Coronary artery (tissue), 2 donors: ENCODE data around the gene SLITRK3.

Experiments used
- DNase-seq: peaks from one replicate; pipeline ENCODE4 v3.0.0-alpha.2; 2017; ENCODE audit warnings: low spot score
- H3K27ac ChIP-seq, 2 donors: fragments of 200-600 bp; sonication (generic); one replicate each; pipeline ENCODE4 v1.5.1; 2016 to 2019
- H3K4me3 ChIP-seq: fragments of 200-600 bp; sonication (generic); 2 replicates; pipeline ENCODE4 v1.5.1; 2016; ENCODE audit warnings: mild to moderate bottlenecking, moderate library complexity
- TF ChIP-seq, protein P1 (sequence below): fragments of 200-600 bp; sonication (generic); IDR thresholded peaks from one replicate; pipeline ENCODE4 v1.5.1; 2019; ENCODE audit warnings: antibody characterized with exemption

Gene SLITRK3

DNA sequence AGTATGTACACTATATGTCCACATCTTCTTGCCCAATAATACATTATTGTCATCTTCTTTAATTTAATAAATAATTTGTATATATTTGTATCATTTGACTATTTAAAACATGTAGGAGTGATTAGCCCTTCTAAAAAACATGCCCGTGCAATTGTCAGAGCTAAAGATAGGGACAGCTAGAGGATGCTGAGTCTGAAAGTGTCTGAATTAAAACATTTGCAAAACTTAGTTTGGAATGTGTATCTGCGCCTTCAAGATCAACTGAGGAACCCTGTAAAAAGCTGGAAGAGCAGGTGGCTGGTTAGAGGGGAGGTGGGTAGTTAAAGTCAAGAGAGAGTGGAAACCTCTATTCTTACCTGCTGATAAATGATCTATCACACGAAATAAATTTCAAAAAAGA is 4.7 kb downstream of the SLITRK3 start:
- TF ChIP-seq, protein P1, sequence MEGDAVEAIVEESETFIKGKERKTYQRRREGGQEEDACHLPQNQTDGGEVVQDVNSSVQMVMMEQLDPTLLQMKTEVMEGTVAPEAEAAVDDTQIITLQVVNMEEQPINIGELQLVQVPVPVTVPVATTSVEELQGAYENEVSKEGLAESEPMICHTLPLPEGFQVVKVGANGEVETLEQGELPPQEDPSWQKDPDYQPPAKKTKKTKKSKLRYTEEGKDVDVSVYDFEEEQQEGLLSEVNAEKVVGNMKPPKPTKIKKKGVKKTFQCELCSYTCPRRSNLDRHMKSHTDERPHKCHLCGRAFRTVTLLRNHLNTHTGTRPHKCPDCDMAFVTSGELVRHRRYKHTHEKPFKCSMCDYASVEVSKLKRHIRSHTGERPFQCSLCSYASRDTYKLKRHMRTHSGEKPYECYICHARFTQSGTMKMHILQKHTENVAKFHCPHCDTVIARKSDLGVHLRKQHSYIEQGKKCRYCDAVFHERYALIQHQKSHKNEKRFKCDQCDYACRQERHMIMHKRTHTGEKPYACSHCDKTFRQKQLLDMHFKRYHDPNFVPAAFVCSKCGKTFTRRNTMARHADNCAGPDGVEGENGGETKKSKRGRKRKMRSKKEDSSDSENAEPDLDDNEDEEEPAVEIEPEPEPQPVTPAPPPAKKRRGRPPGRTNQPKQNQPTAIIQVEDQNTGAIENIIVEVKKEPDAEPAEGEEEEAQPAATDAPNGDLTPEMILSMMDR, result no peak
- no peak for DNase-seq
- no peak overlapping the region for H3K27ac ChIP-seq
- no peak overlapping the region for H3K4me3 ChIP-seq

DNA sequence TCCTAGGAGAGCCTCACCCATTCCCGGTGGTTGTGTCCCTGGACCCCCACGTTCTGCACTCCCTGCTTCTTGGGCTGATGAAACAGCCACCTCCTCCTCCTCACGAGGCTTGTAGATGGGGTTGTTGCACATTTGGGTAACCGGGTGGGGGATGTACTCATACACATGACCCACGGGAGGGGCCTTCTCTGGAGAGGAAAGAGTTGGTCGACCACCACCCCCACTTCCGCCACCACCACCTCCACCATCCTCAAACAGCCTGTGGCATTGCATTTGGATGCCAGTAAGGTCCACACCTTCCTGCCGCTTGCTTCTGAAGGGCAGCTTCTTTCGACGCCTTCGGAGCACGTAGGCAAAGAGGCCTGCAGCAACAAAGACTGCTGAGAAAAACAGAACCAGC is 7.7 kb downstream of the SLITRK3 start:
- no peak overlapping the region for H3K27ac ChIP-seq
- TF ChIP-seq, protein P1, result no peak
- DNase-seq, result no peak
- H3K4me3 ChIP-seq, result no peak overlapping the region

DNA sequence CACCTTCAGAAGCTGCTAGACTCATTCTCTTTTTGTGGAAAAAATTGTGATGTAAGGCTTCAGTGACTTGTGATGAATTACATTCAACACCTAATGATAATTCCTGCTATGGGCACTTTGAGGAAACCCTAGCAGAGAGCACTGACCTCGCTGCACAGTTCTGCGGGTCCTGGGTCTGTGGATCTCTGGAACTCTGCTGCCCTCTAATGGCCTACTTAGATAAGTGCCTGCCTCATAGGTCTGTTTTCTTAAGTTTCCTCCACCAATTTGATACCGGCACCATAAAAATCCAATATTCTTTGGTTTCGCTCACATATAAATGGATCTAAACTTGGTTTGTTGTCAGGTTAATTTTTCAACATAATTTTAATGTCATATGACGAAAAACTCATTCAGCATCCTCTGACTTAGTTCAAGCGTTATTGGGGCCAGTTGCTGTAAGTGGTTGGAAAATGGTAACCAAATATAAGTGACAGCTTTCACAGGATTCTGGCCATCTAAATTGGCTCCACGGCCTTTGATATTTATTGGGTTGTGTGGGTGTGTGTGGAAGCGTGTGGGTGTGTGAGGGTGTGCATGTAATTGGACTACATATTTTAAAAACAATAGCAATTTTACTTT is 10.4 kb downstream of the SLITRK3 start:
- Histone ChIP-seq H3K27ac (no peak overlapping the region), H3K4me3 (no peak overlapping the region)
- TF ChIP-seq, protein P1, result peak; percentile 71
- DNase-seq, result no peak

DNA sequence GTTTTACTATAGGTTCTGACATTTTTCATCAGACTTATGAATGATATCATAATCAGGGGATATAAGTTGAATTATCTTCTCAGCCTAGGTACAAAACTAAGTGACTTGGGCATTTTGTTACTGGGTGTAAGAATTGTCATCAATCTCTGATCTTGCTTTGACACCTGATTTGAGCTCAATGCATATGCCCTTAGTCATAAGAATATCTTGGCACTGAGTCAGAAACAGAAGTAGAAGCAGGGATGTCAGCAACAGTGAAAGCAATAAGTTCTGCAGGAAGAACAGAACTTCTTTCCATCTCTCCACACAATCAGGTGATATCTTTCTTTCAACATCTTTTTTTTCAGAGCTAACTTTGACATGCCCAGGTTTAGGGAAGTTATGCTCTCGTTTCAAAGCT is 14.6 kb downstream of the SLITRK3 start:
- Histone ChIP-seq H3K27ac (no peak overlapping the region), H3K4me3 (no peak overlapping the region)
- DNase-seq, result no peak
- TF ChIP-seq, protein P1, result no peak

DNA sequence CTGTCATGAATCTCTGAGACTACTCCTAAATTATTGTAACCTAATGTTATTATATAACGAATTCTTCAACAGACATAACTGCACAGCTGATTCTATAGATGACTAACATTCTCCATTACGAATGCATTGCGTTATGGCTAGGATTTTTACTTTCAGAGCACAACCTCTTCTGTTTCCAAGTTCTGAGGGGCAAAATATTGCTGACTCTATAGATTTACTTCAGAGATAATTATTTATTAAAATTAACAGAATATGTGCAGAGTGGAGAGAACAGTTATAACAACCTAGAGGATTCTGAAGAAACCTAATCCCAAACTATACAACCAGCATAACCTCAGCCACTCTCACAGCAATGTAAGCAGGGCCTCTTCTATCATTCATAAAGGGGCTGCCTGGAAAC is 25.9 kb downstream of the SLITRK3 start:
- DNase-seq, result no peak
- TF ChIP-seq, protein P1, result no peak
- Histone ChIP-seq H3K4me3 (no peak overlapping the region), H3K27ac (no peak overlapping the region)

DNA sequence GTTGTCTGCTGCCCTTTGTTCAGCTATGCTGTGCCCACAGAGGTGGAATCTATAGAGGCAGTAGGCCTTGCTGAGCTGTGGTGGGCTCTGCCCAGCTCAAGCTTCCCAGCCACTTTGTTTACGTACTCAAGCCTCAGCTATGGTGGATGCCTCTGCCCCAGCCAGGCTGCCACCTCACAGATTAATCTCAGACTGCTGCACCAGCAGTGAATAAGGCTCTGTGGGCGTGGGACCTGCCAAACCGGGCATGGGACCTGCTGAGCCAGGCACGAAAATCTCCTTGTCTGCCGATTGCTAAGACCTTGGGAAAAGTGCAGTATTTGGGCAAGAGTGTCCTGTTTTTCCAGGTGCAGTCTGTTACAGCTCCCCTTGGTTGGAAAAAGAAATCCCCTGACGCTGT is 26.8 kb downstream of the SLITRK3 start:
- Histone ChIP-seq H3K27ac (no peak overlapping the region), H3K4me3 (no peak overlapping the region)
- TF ChIP-seq, protein P1, result no peak
- no peak for DNase-seq

DNA sequence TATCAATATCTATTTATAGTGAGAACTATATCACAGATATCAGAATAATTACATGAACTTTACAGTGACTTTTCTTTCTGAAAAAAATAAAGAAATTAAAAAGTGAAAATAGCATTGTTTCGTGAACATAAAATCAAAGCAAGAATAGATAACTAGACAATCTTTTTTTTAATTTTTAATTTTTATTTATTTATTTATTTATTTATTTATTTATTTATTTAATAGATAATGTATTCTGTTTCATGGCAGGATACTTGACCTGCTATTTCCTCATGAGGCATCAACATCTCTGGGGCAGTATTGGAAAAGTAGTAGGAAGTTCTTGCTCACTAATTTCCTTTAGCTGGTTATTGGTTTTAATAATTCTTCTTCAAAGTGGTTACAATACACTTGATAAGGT is 33.3 kb downstream of the SLITRK3 start:
- TF ChIP-seq, protein P1, result no peak
- H3K4me3 ChIP-seq, result no peak overlapping the region
- no peak for DNase-seq

More for the DNA sequence above, 33.3 kb downstream of the SLITRK3 start:
- H3K27ac ChIP-seq, result no peak overlapping the region
